ENCODE results near the gene SAA1.

- no peak for TF ChIP-seq EZH2 (IDR thresholded peaks at IDR 0.05; ENCODE audit: low read length)
- TF ChIP-seq, protein P1, sequence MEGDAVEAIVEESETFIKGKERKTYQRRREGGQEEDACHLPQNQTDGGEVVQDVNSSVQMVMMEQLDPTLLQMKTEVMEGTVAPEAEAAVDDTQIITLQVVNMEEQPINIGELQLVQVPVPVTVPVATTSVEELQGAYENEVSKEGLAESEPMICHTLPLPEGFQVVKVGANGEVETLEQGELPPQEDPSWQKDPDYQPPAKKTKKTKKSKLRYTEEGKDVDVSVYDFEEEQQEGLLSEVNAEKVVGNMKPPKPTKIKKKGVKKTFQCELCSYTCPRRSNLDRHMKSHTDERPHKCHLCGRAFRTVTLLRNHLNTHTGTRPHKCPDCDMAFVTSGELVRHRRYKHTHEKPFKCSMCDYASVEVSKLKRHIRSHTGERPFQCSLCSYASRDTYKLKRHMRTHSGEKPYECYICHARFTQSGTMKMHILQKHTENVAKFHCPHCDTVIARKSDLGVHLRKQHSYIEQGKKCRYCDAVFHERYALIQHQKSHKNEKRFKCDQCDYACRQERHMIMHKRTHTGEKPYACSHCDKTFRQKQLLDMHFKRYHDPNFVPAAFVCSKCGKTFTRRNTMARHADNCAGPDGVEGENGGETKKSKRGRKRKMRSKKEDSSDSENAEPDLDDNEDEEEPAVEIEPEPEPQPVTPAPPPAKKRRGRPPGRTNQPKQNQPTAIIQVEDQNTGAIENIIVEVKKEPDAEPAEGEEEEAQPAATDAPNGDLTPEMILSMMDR (optimal IDR thresholded peaks at IDR 0.05 in 1 of 3, IDR thresholded peaks at IDR 0.05 in 1 of 3, conservative IDR thresholded peaks at IDR 0.05 in 1 of 3; ENCODE audit: extremely low read depth in 1 of 3, insufficient read depth in 2 of 3, low read length in 3 of 3), result no peak
These were observed 33.7 kb downstream of the SAA1 start for GRCh38 chr11:18299721-18300120.

All from keratinocyte (primary cell).